Calu3 (cell line): Measurements from ENCODE around the gene SRMS. TPM values are rescaled to one million over a fixed set of nuclear protein-coding genes. Genes with fewer than 3 reads are reported as not detected.

Source experiments
- BruUV-seq: library from RNA; stranded (reverse); fragments of 400-500 nt; replicated peaks from 2 replicates; lab custom pipeline; 2021; lab: Mats Ljungman, UMichigan
- CTCF ChIA-PET: fragments of 300-600 bp; sonication (Branson Sonifier 250); formaldehyde crosslinking; loops from one replicate; lab custom pipeline; 2022; ENCODE audit warnings: antibody characterized with exemption; lab: Charles Lee
- DNase-seq: peaks from one replicate; pipeline ENCODE4 v3.0.0; 2022
- H3K27ac Mint-ChIP-seq: one replicate; pipeline ENCODE4 v1.8.0; 2022; ENCODE audit warnings: mixed read lengths; ENCODE audit not compliant: unreplicated experiment
- H3K27me3 Mint-ChIP-seq: one replicate; pipeline ENCODE4 v1.8.0; 2022; ENCODE audit warnings: mixed read lengths; ENCODE audit not compliant: unreplicated experiment
- H3K36me3 Mint-ChIP-seq: one replicate; pipeline ENCODE4 v1.8.0; 2022; ENCODE audit warnings: mild to moderate bottlenecking, moderate library complexity, mixed read lengths; ENCODE audit not compliant: insufficient read depth, unreplicated experiment
- H3K4me1 Mint-ChIP-seq: one replicate; pipeline ENCODE4 v1.8.0; 2022; ENCODE audit warnings: mild to moderate bottlenecking, low read depth, mixed read lengths; ENCODE audit not compliant: unreplicated experiment
- H3K4me3 Mint-ChIP-seq: one replicate; pipeline ENCODE4 v1.8.0; 2022; ENCODE audit warnings: mild to moderate bottlenecking, low read depth, moderate library complexity, mixed read lengths; ENCODE audit not compliant: unreplicated experiment
- H3K9me3 Mint-ChIP-seq: one replicate; pipeline ENCODE4 v1.8.0; 2022; ENCODE audit warnings: low read depth, mixed read lengths; ENCODE audit not compliant: unreplicated experiment
- CTCF ChIP-seq: fragments of 200-600 bp; IDR thresholded peaks from one replicate; pipeline ENCODE4 v1.8.0; 2022; ENCODE audit warnings: antibody characterized with exemption; ENCODE audit not compliant: unreplicated experiment
- intact Hi-C: fragments of 100-400 bp; cut with micrococcal nuclease; formaldehyde crosslinking; loops from one replicate; pipeline ENCODE4 v1.10.0; 2022; ENCODE audit not compliant: unreplicated experiment
- total RNA-seq: library from RNA; stranded (reverse); gene quantifications from 2 replicates; pipeline ENCODE4 v1.2.3, GENCODE V29; 2022

SRMS gene
- total RNA-seq, 1 experiment from 2014 or later, result not detected

GRCh38 chr20:63545814-63546213, 1.7 kb downstream of the SRMS start:
- intact Hi-C loops, result no loop called here
- no peak overlapping the region for H3K4me3 Mint-ChIP-seq
- H3K9me3 Mint-ChIP-seq, result no peaks in the 10 kb centered on the region
- DNase-seq, result no peak
- CTCF ChIA-PET, result interaction anchor here (0.6 to 1.2 kb wide), 3 partner anchors 8 to 141 kb away, joined by 3 to 6 read pairs (median 5); partner anchors contain the start of genes HELZ2 and PTK6
- peaks cover 27% of the 10 kb centered on the region for H3K4me1 Mint-ChIP-seq
- peaks cover 14% of the 10 kb centered on the region for H3K27me3 Mint-ChIP-seq
- peaks cover 5% of the 10 kb centered on the region for H3K36me3 Mint-ChIP-seq
- no peak overlapping the region for H3K27ac Mint-ChIP-seq
- BruUV-seq, result no TSS peak
- no peak for TF ChIP-seq CTCF

GRCh38 chr20:63544958-63545516, 2.5 kb downstream of the SRMS start:
- BruUV-seq, result no TSS peak
- no peak for TF ChIP-seq CTCF
- Mint-ChIP-seq H3K4me3 (no peak overlapping the region), H3K27me3 (peaks cover 14% of the 10 kb centered on the region), H3K36me3 (peaks cover 5% of the 10 kb centered on the region), H3K27ac (no peak overlapping the region), H3K9me3 (no peaks in the 10 kb centered on the region), H3K4me1 (peaks cover 30% of the 10 kb centered on the region)
- peak; percentile 82 for DNase-seq
- CTCF ChIA-PET, result interaction anchor here (0.6 to 1.2 kb wide), 3 partner anchors 29 to 142 kb away, joined by 3 to 6 read pairs (median 5); partner anchors contain the start of genes HELZ2 and RTEL1
- intact Hi-C loops, result no loop called here

GRCh38 chr20:63544241-63544957, 3.1 kb downstream of the SRMS start:
- peaks cover 5% of the 10 kb centered on the region for H3K36me3 Mint-ChIP-seq
- DNase-seq, result no peak
- no peak overlapping the region for H3K27ac Mint-ChIP-seq
- H3K4me1 Mint-ChIP-seq, result peaks cover 36% of the 10 kb centered on the region
- peaks cover 14% of the 10 kb centered on the region for H3K27me3 Mint-ChIP-seq
- no TSS peak for BruUV-seq
- no peak overlapping the region for H3K4me3 Mint-ChIP-seq
- intact Hi-C loops, result no loop called here
- TF ChIP-seq CTCF, result peak; percentile 11
- CTCF ChIA-PET, result interaction anchor here (0.7 to 1.2 kb wide), 2 partner anchors 30 to 114 kb away, joined by 3 to 6 read pairs; partner anchors contain the start of genes HELZ2 and RTEL1
- no peaks in the 10 kb centered on the region for H3K9me3 Mint-ChIP-seq

GRCh38 chr20:63543733-63544132, 3.8 kb downstream of the SRMS start:
- H3K4me3 Mint-ChIP-seq, result no peak overlapping the region
- CTCF ChIA-PET, result no interaction called here
- no peak for TF ChIP-seq CTCF
- peaks cover 14% of the 10 kb centered on the region for H3K27me3 Mint-ChIP-seq
- H3K4me1 Mint-ChIP-seq, result peaks cover 43% of the 10 kb centered on the region
- no TSS peak for BruUV-seq
- no peak overlapping the region for H3K27ac Mint-ChIP-seq
- DNase-seq, result no peak
- intact Hi-C loops, result no loop called here
- H3K36me3 Mint-ChIP-seq, result peaks cover 11% of the 10 kb centered on the region
- H3K9me3 Mint-ChIP-seq, result no peaks in the 10 kb centered on the region
